Measurements from ENCODE around the gene GPANK1.

Gene GPANK1

GRCh38 chr6:31614684-31615578 is 49.9 kb downstream of the GPANK1 start, which contains the start of gene AIF1:
TSS of gene AIF1 (plus strand) at chr6:31615234. CDS start at chr6:31615330, 96 bp downstream.
- DNase-seq: no peak

GRCh38 chr6:31614075-31614619 is 50.6 kb downstream of the GPANK1 start:
- no peak for DNase-seq

All from central memory CD4-positive, alpha-beta T cell (primary cell).